SK-N-SH (cell line): Measurements from ENCODE around the gene IL31RA.

Source experiments
- ELF1 ChIP-seq: IDR thresholded peaks from 2 replicates; pipeline ENCODE4 v1.4.0; 2012
- EP300 ChIP-seq, 2 experiments: IDR thresholded peaks; 2 replicates each; pipeline versions ENCODE4 v1.4.0 to v1.6.1; 2012; ENCODE audit warnings: borderline replicate concordance in 1 of 2, low read depth in 1 of 2, low read length in 1 of 2
- GATA2 ChIP-seq: sonication (generic); formaldehyde crosslinking; IDR thresholded peaks from 2 replicates; pipeline ENCODE4 v1.5.0; 2020; ENCODE audit warnings: mild to moderate bottlenecking, missing genetic modification reagents
- POLR2AphosphoS5 ChIP-seq: IDR thresholded peaks from 2 replicates; pipeline ENCODE4 v1.6.1; 2012; ENCODE audit warnings: low read depth, low read length
- TCF12 ChIP-seq: IDR thresholded peaks from 2 replicates; pipeline ENCODE4 v1.4.0; 2012
- TF ChIP-seq, protein P1 (sequence below): fragments of 200-600 bp; sonication (generic); IDR thresholded peaks from 2 replicates; pipeline ENCODE4 v1.6.1; 2017; ENCODE audit warnings: antibody characterized with exemption, mild to moderate bottlenecking, moderate library complexity
- TF ChIP-seq, protein P2 (sequence below): fragments of 150-350 bp; IDR thresholded peaks from 2 replicates; pipeline ENCODE4 v1.6.1; 2016; ENCODE audit warnings: mild to moderate bottlenecking, low read depth, low read length

DNA sequence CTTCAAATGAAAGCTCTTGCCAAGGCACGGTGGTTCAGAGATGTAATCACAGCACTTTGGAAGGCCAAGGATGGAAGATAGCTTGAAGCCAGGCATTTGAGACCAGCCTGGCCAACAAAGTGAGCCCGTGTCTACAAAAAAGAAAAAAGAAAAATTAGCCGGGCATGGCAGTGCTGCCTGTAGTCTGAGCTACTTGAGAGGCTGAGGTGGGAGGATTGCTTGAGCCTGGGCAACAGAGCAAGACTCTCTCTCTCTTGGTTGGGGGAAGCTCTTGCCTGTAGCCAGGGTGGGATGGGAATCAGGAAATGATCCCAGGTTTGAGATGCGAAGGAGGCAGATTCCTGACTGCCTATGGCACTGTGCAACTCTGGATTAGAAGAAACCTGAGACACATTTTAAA lies 81.5 kb downstream of the IL31RA start:
- TF ChIP-seq POLR2AphosphoS5: no peak
- TF ChIP-seq TCF12: no peak
- no peak for TF ChIP-seq ELF1
- TF ChIP-seq, protein P1, sequence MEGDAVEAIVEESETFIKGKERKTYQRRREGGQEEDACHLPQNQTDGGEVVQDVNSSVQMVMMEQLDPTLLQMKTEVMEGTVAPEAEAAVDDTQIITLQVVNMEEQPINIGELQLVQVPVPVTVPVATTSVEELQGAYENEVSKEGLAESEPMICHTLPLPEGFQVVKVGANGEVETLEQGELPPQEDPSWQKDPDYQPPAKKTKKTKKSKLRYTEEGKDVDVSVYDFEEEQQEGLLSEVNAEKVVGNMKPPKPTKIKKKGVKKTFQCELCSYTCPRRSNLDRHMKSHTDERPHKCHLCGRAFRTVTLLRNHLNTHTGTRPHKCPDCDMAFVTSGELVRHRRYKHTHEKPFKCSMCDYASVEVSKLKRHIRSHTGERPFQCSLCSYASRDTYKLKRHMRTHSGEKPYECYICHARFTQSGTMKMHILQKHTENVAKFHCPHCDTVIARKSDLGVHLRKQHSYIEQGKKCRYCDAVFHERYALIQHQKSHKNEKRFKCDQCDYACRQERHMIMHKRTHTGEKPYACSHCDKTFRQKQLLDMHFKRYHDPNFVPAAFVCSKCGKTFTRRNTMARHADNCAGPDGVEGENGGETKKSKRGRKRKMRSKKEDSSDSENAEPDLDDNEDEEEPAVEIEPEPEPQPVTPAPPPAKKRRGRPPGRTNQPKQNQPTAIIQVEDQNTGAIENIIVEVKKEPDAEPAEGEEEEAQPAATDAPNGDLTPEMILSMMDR: no peak
- no peak for TF ChIP-seq EP300 (IDR thresholded peaks at IDR 0.05; ENCODE audit: borderline replicate concordance in 1 of 2, low read depth in 1 of 2, low read length in 1 of 2)
- TF ChIP-seq, protein P2, sequence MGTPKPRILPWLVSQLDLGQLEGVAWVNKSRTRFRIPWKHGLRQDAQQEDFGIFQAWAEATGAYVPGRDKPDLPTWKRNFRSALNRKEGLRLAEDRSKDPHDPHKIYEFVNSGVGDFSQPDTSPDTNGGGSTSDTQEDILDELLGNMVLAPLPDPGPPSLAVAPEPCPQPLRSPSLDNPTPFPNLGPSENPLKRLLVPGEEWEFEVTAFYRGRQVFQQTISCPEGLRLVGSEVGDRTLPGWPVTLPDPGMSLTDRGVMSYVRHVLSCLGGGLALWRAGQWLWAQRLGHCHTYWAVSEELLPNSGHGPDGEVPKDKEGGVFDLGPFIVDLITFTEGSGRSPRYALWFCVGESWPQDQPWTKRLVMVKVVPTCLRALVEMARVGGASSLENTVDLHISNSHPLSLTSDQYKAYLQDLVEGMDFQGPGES: no peak
- no peak for TF ChIP-seq GATA2 (CRISPR knock-in tag)
